GM18520 (cell line): ENCODE results near the gene VRK2.
A peak's percentile ranks its signal among the peaks of the same experiment; 100 is the strongest.
"Not testable (repeated sequence)": the region's sequence is repeated elsewhere in the genome, so short reads cannot be mapped to it uniquely, and the experiment has no call there.

Experiments
- ATAC-seq: cut with Tn5 transposase; IDR thresholded peaks from one replicate; pipeline ENCODE4 v1.9.1; 2021; ENCODE audit not compliant: unreplicated experiment

Gene VRK2

DNA sequence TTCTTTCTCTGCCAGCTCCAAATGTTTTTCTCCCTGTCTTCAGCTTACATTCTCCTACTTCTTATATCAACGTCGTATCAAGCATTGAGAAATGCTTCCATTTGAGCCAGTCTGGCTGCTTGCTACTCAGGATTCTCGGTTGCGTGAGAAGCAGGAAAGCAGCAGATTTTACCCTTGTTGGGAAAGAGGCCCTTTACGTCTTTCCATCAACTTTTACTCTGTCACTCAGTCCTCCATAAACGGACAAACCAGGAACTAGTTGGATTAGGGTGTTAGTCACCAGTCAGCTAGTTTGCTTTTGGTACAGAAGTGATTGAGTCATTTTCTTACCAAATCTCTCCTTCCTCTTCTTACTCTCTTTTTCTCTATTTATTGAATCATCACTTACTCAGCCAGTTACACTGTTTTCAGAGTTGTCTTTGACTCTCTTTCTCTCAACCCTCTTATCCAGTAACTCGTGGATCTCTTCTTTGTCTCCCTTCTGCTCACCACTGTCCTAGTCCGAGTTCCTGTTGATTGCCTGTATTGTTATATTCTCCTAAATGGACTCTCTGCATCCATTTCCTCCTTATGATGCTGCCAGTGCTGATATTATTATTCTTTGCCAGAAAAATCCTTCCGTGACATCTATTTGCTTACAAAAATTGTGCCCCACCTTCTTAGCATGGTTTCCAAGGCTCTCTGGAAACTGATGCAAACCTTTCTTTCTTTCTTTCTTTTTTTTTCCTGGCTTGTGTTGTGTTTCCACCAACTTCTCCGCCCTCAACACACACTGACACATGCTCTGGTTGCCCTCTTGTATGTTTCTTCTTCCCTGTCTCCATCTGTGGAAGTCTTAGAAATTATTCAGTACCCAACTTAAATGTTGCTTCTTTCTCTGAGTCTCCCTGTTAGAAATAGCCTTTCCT is 61.5 kb downstream of the VRK2 start:
- ATAC-seq, result no peak

DNA sequence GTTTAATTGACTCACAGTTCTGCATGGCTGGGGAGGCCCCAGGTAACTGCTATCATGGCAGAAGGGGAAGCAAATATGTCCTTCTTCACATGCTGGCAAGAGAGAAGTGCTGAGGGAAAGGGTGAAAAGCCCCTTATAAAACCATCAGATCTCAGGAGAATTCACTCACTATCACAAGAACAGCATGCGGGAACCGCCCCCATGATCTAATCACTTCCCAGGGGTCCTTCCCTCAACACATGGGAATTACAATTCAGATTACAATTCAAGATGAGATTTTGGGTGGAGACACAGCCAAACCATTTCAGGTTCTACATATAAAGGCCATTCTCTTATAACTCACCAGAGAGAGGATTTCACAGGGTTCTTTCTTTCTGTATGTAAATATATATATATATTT is 62.9 kb downstream of the VRK2 start:
- no peak for ATAC-seq

DNA sequence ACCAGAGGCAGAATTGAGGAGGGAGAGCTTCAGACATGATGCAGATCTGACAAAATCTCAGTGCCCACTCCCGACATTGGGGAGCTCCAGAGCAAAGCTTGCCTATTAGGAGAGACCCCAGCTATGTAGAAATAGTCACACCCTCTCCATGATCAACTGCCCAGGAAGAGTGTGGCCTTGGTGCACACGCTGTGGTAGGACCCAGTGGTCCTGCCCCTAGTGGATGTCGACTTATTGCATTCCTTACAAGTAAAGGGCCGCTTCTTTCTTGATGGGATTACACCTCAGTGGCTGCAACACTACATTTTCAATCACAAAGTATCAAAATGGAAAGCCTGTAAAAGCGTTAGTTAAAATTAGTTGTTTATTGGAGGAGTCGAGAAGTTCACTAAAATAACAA is 64.2 kb downstream of the VRK2 start:
- ATAC-seq, result no peak

DNA sequence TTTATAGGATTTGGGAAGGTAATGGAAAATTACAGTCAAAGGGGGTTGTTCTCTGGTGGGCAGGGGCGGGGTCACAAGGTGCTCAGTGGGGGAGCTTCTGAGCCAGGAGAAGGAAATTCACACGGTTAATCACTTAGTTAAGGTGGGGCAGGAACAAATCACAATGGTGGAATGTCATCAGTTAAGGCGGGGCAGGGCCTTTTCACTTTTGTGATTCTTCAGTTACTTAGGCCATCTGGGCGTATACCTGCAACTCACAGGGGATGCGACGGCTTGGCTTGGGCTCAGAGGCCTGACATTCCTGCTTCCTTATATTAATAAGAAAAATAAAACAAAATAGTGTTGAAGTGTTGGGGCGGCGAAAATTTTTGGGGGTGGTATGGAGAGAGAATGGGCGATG is 67.0 kb downstream of the VRK2 start:
- ATAC-seq, result not testable (repeated sequence)

DNA sequence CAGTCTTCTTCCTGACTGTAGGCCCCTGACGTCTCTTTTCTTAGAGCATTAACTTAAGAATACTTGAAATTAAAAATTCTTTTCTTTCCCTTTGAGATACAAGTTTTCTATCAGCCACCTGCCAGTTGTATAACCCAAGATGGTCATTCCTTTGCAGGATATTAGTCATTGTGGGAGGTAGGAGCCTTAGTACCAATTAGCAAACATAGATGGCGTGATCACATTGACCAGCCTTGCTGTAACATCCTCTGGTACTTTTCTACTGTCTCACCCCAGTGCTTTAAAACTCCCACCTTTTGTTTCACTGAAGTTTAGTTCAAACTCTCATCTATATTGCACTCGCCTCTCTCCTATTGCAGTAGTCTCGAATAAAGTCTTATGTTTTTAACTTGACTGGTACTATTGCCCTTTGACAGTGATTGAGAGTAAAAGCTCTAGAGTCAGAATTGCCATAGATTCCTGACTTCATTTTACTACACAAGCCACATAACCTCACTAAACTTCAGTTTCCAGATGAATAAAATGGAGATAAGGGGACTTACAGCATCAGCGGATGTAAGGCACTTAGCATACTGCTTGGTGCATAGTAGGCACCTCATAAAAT is 74.1 kb downstream of the VRK2 start:
- ATAC-seq, result peak; percentile 60

DNA sequence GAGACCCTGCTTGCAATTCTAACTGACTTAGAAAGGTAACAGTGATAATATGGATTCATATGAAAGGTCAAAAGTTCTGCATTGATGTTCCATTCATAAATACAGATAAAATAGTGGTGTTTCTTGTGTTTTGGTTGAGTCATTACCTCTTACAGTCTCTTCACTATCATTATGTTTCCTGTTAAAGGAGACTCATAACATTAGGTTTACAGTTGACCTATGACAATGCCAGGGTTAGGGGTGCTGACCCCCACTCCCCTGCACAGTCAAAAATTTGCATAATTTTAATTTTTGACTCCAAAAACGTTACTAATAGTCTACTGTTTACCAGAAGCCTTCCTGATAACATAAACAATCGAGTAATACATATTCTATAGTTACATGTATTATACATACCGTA is 75.4 kb downstream of the VRK2 start:
- no peak for ATAC-seq

DNA sequence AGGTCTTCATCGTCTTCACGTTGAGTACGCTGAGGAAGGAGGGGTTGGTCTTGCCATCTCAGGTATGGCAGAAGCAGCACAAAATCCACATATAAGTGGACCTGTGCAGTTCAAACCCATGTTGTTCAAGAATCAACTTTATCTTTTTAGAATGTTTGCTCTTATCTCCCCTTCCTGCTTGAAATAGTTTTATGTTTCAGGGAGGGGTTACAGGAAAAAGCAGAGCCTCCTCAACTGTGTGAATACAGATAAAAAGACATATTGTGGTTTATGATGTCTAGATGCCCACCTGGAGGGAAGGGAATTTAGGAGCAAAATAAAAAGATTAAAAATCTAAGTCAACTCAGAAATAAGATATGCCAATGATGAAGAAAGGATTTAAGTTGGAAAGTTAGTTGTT is 75.9 kb downstream of the VRK2 start:
- ATAC-seq, result no peak

DNA sequence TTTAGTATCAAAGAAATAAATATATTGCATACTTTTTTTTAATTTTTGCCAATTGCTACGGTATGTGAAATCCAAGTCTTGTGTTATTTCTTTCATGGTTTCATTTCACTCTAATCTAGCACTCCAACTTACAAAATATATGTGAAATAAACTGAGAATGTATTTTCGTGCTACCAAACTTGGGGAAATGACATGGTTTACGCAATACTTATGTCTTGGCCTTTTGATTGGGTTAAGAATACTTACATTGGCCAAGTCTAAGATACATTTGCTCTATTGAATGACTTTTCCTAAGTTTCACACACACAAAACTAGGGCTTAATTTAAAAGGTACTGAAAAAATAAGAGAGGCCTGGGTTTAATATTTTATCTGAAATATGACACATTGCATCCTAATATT is 80.5 kb downstream of the VRK2 start:
- ATAC-seq, result no peak

DNA sequence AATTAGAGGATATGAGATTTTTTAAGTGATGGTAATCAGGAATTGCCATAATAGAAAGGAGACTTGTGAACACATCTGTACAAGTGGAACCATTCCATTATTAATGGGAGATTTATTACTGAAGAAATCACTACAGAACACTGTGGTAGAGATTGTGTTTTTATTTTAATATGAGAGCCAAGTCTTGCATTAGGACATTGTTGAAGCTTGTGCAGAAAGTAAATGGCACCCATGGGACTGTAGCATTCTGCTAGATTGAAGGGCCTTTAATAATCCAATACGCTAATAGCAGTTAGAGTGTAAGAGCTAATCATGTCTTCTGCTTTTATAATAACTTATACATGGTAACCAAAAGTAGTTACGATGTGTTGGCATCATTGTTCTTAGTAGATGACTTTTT is 83.6 kb downstream of the VRK2 start:
- no peak for ATAC-seq

DNA sequence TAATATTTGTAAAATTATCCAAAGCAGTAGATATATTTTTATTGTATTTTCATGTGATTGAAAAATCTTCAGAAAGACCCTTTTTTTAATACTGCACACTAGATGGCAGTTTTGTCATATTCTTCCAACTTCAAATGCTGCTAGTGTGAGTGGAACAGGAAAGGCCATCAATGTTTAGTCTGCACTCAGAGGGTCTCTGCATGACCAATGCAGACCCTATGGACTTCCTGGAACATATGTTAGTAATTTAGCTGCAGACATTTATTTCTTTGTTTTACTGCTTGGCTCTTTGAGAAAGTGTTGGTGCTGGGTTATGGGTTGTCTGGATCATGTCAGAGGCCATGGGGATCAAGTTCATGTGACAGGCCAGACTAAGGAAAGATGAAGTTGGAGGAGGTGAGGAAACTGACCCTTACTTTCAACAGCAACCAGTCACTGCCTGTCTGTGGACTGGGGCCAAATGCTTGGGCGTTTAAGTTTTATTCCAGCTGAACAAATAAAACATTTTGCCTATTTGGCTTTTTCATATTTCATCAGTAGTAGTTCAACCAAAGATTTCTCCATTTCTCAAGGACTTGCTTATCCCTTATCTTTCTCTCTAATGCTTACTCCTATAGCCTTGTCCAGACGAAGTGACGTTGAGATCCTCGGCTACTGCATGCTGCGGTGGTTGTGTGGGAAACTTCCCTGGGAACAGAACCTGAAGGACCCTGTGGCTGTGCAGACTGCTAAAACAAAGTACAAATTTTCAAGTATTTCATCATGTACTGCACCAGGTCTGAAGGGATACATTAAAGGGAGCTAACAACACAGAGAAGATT is 84.8 kb downstream of the VRK2 start:
- ATAC-seq, result no peak

DNA sequence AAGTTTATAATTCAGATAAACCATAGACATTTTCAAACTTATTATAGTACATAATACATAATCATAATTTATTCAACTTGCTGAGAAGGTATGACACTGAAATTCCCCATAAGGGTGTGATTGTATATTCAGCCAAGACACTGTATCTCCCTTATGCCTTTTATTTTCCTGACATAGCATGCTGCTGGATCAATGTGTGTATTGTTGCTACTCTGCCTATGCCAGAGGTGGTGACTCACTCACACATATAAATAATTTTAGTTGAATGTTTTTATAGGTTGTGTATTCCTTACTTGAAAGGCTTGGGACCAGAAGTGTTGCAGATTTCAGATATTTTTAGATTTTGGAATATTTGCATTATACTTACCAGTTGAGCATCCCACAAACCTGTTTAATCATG is 86.8 kb downstream of the VRK2 start:
- ATAC-seq, result no peak

DNA sequence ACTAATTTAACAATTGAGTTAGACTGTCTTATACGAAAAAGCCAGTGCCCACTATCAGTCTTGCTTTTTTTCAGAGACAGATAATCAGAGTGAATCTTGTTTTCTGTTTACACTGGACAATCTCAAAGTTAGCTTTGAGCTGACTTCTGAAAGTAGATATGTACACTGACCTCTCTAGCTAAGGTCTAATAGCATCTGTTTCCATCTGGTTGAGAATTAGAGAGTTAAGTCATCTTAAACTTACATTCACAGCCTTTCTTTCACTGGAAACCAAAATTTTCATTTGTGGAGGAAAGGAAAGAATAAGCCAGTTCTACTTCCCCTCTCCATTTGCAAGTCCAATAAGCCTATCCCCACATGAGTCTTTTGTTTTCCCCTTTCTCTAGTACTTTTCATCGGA is 89.3 kb downstream of the VRK2 start:
- no peak for ATAC-seq

DNA sequence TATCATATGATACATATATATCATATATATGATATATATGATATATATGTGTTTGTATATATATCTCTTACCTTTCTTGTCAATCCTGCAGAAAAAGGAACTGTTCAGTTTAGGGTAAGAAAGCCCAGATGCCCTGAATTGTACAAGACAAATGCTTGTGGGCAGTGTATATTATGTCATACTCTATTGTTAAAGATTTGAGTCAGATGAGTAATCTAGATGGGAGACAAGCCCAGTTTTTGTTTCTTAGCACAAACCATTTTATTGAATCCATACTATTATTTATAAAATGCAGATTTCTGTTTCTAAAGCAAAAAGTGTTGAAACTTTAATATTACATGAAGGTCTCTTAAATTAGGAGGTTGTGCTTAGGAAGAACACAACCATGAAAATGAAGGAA is 90.6 kb downstream of the VRK2 start:
- ATAC-seq, result no peak

DNA sequence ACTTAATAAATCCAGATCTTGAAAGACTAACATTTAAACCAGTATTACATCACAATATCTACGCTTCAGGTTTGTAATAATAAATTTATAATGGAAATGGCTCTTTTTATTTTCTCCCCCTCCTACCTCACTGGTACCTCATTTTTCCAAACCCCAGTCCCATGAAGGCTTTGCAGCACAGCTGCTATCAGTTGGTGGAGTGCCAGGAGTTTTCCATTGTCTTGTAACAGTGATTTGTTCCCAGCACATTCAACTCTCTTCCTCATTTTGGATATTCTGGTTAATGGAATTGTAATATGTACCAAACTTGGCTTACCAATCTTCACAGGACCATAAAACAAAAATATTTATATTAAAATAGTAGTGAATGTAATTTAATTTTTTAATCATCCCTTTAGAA is 91.2 kb downstream of the VRK2 start:
- no peak for ATAC-seq

DNA sequence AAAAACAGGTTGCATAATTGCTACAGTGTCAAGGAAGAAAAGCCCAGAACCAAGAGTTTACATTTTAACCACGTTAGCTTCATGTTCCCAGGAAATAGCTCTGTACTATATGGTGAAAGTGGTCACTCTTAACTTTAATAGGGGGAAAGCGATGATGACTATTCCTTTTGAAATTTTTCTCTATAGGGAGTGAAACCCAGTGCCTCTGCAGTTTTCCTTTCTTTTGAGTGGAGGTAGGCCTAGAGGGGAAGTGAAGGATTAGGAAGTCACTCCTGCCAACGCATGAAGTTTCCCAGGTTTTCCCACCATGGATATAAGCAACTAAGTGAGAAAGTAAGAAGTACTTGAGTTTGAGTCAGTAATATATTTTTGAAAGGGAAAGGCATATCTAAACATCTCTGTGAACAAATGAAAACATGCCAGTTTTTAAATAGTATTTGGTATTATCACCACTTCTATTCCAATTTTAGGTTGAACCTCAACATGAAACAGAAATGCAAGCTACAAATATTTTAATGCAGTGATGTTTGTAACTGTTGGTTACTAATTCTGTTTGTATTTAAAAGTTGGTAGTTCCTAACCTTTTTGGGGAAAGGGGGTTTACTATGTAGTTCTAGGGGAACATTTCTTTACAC is 91.9 kb downstream of the VRK2 start:
- ATAC-seq, result no peak

DNA sequence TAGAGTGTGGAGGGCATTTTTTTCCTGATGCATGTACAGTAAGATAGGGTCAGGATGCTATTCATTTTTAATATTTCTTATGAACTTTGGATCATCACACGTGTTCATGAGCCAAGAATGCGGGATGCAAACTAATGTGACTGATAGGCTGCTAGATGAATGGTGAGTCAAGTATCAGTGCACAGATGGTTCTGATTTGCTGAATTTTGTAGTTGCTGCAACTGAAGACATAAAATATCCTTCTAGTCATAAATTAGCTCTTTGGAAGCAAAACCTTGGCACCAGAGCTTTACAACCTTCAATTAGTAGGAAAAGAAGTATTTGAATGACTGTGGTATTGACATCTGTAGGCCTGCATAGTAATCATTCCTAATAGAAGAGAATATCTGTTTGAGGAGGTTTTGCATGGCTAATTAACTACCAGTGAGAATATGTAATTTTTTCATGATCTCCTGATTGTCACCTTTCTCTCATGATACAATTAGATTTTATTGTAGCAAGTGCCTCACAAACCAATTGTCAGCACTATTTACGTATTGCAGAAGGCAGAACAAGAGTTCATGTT is 94.0 kb downstream of the VRK2 start:
- ATAC-seq, result no peak

DNA sequence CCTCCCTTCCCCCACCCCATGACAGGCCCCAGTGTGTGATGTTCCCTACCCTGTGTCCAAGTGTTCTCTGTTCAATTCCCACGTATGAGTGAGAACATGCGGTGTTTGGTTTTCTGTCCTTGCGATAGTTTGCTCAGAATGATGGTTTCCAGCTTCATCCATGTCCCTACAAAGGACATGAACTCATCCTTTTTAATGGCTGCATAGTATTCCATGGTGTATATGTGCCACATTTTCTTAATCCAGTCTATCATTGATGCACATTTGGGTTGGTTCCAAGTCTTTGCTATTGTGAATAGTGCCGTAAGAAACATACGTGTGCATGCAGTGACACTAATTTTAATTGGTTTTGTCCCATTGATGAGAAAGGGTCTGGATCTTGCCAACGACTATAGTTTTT is 99.2 kb downstream of the VRK2 start:
- ATAC-seq, result not testable (repeated sequence)

DNA sequence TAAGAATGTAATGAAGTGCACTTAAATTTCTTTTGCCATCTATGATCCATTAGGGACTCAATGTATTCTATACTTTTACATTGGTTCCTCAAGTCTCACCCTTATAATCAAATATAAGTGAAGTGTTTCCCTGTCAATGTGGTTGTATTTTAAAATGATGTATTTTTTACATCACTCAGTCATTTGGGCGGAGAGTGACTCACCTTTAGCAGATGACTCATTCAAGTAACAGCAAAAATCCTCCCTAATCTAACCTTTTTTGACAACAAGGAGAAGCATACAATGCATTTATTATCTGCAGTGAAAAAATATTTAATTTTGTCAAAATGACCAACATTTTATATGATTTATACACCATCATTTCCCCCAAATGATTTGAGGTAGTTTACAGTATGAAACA is 100.1 kb downstream of the VRK2 start:
- ATAC-seq, result no peak

DNA sequence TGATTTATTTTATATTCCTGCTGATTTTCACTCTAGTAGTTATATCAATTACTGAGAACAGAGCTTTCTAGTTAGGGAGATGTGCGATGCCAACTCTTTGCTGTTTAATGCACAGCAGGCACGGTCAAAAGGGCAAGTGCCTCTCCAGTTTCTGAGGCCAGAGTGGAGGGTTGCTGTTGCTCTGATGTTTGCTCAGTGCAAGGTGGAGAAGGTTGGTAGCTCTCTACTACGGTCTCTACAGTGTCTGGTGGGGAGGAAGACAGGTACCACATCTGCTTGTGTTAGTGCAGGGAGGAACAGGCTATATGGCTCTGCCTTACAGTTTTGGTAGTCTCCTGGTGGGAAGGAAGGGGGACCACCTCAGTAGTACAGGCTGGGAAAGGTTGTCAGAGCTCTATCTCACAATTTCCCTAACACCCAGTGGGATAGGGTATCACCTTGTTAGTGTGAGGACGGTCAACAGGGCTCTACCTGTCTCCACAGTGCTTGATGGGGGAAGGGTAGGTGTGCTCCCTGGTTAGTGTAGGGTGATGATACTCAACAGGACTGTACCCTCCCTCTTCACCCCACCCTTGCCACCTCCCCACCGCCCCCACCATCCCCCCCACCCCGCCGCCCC is 108.7 kb downstream of the VRK2 start:
- ATAC-seq, result no peak

DNA sequence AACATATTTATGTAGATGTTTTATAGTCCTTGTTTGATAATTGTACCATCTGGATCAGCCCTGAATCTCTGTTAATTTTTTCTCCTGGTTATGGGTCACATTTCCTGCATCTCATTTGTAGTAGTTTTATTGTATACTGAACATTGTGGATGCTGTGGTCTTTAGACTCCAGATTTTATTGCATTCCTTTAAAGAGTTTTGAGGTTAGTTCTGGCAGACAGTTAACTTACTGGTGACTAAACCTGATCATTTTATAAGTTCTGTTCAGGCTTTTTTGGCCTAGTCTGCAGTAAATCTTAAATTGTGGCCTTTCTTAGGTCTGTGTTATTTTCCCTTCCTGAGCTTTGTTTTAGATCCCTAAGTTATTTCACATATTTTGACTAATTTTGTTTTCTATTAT is 110.2 kb downstream of the VRK2 start:
- no peak for ATAC-seq

DNA sequence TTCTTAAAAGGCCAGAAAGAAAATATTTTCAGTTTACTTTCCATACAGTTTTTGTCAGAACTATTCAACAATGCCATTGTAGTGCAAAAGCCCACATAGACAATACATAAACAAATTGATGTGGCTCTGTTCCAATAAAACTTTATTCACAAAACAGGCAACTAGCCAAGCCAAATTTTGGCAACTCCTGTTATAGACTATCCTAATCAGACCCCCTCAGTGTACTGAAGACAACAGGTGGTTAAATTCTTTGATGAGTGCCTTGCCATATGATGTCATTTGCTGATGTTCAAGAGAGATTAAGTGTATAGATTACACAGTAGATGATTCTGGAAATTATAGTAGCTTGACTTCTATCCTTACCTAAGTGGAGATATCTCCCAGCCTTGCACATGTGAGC is 111.1 kb downstream of the VRK2 start:
- no peak for ATAC-seq
